ENCODE results near the gene TRPC4.

TRPC4 gene

DNA sequence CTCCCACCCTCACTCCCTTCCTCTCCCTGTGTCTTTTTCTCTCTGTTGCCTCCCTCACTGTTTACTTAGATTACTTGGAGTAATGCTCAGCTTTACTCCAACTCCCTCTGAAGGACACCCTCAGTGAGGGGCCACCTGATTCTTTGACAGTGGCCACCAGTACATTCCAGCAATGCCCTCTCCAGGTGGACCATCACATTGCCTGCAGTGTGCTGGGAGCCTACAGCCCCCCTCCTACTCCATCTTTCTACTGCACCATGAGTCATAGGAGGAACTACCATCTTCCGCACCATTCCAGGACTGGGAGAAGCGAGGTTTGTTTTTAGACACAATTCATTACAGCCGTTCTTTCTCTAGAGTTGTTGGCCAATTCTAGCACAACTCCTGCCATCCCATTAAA lies 174.4 kb downstream of the TRPC4 start:
- H4K20me1 ChIP-seq (ENCODE audit: insufficient read depth, low read length) = no peaks in the 10 kb centered on the region
- TF ChIP-seq EZH2phosphoT487 (IDR thresholded peaks at IDR 0.05; ENCODE audit: low read depth) = no peak
- TF ChIP-seq, protein P1, sequence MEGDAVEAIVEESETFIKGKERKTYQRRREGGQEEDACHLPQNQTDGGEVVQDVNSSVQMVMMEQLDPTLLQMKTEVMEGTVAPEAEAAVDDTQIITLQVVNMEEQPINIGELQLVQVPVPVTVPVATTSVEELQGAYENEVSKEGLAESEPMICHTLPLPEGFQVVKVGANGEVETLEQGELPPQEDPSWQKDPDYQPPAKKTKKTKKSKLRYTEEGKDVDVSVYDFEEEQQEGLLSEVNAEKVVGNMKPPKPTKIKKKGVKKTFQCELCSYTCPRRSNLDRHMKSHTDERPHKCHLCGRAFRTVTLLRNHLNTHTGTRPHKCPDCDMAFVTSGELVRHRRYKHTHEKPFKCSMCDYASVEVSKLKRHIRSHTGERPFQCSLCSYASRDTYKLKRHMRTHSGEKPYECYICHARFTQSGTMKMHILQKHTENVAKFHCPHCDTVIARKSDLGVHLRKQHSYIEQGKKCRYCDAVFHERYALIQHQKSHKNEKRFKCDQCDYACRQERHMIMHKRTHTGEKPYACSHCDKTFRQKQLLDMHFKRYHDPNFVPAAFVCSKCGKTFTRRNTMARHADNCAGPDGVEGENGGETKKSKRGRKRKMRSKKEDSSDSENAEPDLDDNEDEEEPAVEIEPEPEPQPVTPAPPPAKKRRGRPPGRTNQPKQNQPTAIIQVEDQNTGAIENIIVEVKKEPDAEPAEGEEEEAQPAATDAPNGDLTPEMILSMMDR (IDR thresholded peaks at IDR 0.05; ENCODE audit: low read depth, low read length) = no peak
- H3K36me3 ChIP-seq (replicated peaks; ENCODE audit: low read depth, low read length) = no peaks in the 10 kb centered on the region
- no peaks in the 10 kb centered on the region for H3K9me3 ChIP-seq (ENCODE audit: insufficient read depth, low read length)
- no peaks in the 10 kb centered on the region for H3K79me2 ChIP-seq (ENCODE audit: low read length)
- H3K27ac ChIP-seq (ENCODE audit: low read length) = no peak overlapping the region
- H3K4me1 ChIP-seq (ENCODE audit: low read length) = no peaks in the 10 kb centered on the region
- H3K4me2 ChIP-seq (ENCODE audit: low read length) = no peak overlapping the region
- no peak overlapping the region for H2AFZ ChIP-seq (ENCODE audit: low read depth, low read length)
- H3K27me3 ChIP-seq (ENCODE audit: low read depth, low read length) = no peaks in the 10 kb centered on the region
- H3K4me3 ChIP-seq (ENCODE audit: low read length) = no peak overlapping the region
- H3K9ac ChIP-seq (ENCODE audit: low read length) = no peak overlapping the region

- Histone ChIP-seq H3K9ac (ENCODE audit: low read length) (no peak overlapping the region), H3K9me3 (ENCODE audit: insufficient read depth, low read length) (no peaks in the 10 kb centered on the region), H3K27ac (ENCODE audit: low read length) (no peak overlapping the region), H4K20me1 (ENCODE audit: insufficient read depth, low read length) (no peaks in the 10 kb centered on the region), H3K4me3 (ENCODE audit: low read length) (no peak overlapping the region), H2AFZ (ENCODE audit: low read depth, low read length) (no peak overlapping the region), H3K79me2 (ENCODE audit: low read length) (no peaks in the 10 kb centered on the region), H3K36me3 (replicated peaks; ENCODE audit: low read depth, low read length) (no peaks in the 10 kb centered on the region), H3K27me3 (ENCODE audit: low read depth, low read length) (no peaks in the 10 kb centered on the region), H3K4me1 (ENCODE audit: low read length) (no peaks in the 10 kb centered on the region), H3K4me2 (ENCODE audit: low read length) (no peak overlapping the region)
- no peak for TF ChIP-seq EZH2phosphoT487 (IDR thresholded peaks at IDR 0.05; ENCODE audit: low read depth)
- TF ChIP-seq, protein P1 (IDR thresholded peaks at IDR 0.05; ENCODE audit: low read depth, low read length) = no peak
These were observed 179.2 kb downstream of the TRPC4 start for GRCh38 chr13:37690361-37690760.

GRCh38 chr13:37686501-37686900 lies 183.1 kb downstream of the TRPC4 start:
- Histone ChIP-seq H2AFZ (ENCODE audit: low read depth, low read length) (no peak overlapping the region), H3K27ac (ENCODE audit: low read length) (no peak overlapping the region), H3K79me2 (ENCODE audit: low read length) (no peaks in the 10 kb centered on the region), H3K36me3 (replicated peaks; ENCODE audit: low read depth, low read length) (no peaks in the 10 kb centered on the region), H3K4me3 (ENCODE audit: low read length) (no peak overlapping the region), H3K9ac (ENCODE audit: low read length) (no peak overlapping the region), H3K9me3 (ENCODE audit: insufficient read depth, low read length) (no peaks in the 10 kb centered on the region), H4K20me1 (ENCODE audit: insufficient read depth, low read length) (no peaks in the 10 kb centered on the region), H3K27me3 (ENCODE audit: low read depth, low read length) (no peaks in the 10 kb centered on the region), H3K4me2 (ENCODE audit: low read length) (no peak overlapping the region), H3K4me1 (ENCODE audit: low read length) (no peaks in the 10 kb centered on the region)
- TF ChIP-seq EZH2phosphoT487 (IDR thresholded peaks at IDR 0.05; ENCODE audit: low read depth) = no peak
- TF ChIP-seq, protein P1 (IDR thresholded peaks at IDR 0.05; ENCODE audit: low read depth, low read length) = no peak

- Histone ChIP-seq H3K4me3 (ENCODE audit: low read length) (no peak overlapping the region), H3K4me1 (ENCODE audit: low read length) (no peaks in the 10 kb centered on the region), H3K4me2 (ENCODE audit: low read length) (no peak overlapping the region), H4K20me1 (ENCODE audit: insufficient read depth, low read length) (no peaks in the 10 kb centered on the region), H3K27ac (ENCODE audit: low read length) (no peak overlapping the region), H3K36me3 (replicated peaks; ENCODE audit: low read depth, low read length) (no peaks in the 10 kb centered on the region), H3K27me3 (ENCODE audit: low read depth, low read length) (no peaks in the 10 kb centered on the region), H3K9ac (ENCODE audit: low read length) (no peak overlapping the region), H2AFZ (ENCODE audit: low read depth, low read length) (no peak overlapping the region), H3K79me2 (ENCODE audit: low read length) (no peaks in the 10 kb centered on the region), H3K9me3 (ENCODE audit: insufficient read depth, low read length) (no peaks in the 10 kb centered on the region)
- TF ChIP-seq, protein P1 (IDR thresholded peaks at IDR 0.05; ENCODE audit: low read depth, low read length) = no peak
These were observed 184.4 kb downstream of the TRPC4 start for GRCh38 chr13:37685206-37685605.

Measured in OCI-LY3 (cell line).